Endometrium (tissue), 2 donors: ENCODE results near the gene DNPEP.

Source experiments
- FAIRE-seq: peaks from 2 replicates; lab custom pipeline; 2012; peaks lifted over from hg19 to GRCh38; lab: Jason Lieb, UNC
- donor health status: control.
- donor health status: control.

The DNPEP gene

GRCh38 chr2:219358170-219359075 lies 29.3 kb downstream of the DNPEP start:
- no peak for FAIRE-seq

GRCh38 chr2:219356834-219357233 lies 30.9 kb downstream of the DNPEP start:
- no peak for FAIRE-seq

GRCh38 chr2:219354582-219354981 lies 33.1 kb downstream of the DNPEP start:
- no peak for FAIRE-seq

- FAIRE-seq = no peak
Observed at GRCh38 chr2:219353129-219353528, 34.6 kb downstream of the DNPEP start.

- no peak for FAIRE-seq
Observed at GRCh38 chr2:219352448-219353023, 35.2 kb downstream of the DNPEP start.

GRCh38 chr2:219350710-219351221 lies 36.9 kb downstream of the DNPEP start:
- FAIRE-seq = no peak

- FAIRE-seq = no peak
Observed at GRCh38 chr2:219350215-219350614, 37.5 kb downstream of the DNPEP start.

- no peak for FAIRE-seq
Observed at GRCh38 chr2:219344751-219345430, 42.8 kb downstream of the DNPEP start.

GRCh38 chr2:219335373-219335786 lies 52.3 kb downstream of the DNPEP start:
- no peak for FAIRE-seq

GRCh38 chr2:219334076-219334475 lies 53.6 kb downstream of the DNPEP start:
- FAIRE-seq = no peak

- FAIRE-seq = no peak
Observed at GRCh38 chr2:219332542-219332941, 55.2 kb downstream of the DNPEP start, which contains the start of gene RESP18. TSS of gene RESP18 (minus strand) at chr2:219332744.

- FAIRE-seq = no peak
Observed at GRCh38 chr2:219331560-219332213, 56.0 kb downstream of the DNPEP start.

- FAIRE-seq = no peak
Observed at GRCh38 chr2:219327719-219328118, 60.0 kb downstream of the DNPEP start.

- FAIRE-seq = no peak
Observed at GRCh38 chr2:219325657-219326315, 61.9 kb downstream of the DNPEP start.

- FAIRE-seq = no peak
Observed at GRCh38 chr2:219325136-219325535, 62.6 kb downstream of the DNPEP start.

GRCh38 chr2:219323434-219323833 lies 64.3 kb downstream of the DNPEP start:
- no peak for FAIRE-seq
